HG02938 (cell line): ENCODE data around the gene DLG2.

ENCODE experiments used
- ATAC-seq: cut with Tn5 transposase; IDR thresholded peaks from one replicate; pipeline ENCODE4 v1.9.1; 2021; ENCODE audit warnings: mild to moderate bottlenecking, moderate library complexity; ENCODE audit not compliant: unreplicated experiment

DLG2 gene

DNA sequence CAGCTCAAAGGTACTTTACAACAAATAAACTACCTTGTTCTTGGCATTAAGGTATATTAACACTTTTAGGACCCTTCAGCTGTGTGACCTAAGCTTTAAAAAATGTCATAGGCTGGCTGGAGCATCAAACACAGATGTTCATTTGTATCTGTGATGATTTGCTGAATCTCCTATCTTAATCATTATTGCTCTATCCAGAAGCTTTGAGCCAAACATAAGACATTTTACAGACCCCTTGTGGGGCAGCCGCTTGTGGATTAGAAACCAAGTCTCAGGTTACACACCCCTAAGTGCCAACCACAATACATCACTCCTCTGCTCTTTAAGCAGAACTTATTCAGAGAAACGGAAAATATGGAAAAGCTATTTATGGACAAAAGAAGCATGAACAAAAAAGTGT is 1946.8 kb downstream of the DLG2 start:
- ATAC-seq: no peak

DNA sequence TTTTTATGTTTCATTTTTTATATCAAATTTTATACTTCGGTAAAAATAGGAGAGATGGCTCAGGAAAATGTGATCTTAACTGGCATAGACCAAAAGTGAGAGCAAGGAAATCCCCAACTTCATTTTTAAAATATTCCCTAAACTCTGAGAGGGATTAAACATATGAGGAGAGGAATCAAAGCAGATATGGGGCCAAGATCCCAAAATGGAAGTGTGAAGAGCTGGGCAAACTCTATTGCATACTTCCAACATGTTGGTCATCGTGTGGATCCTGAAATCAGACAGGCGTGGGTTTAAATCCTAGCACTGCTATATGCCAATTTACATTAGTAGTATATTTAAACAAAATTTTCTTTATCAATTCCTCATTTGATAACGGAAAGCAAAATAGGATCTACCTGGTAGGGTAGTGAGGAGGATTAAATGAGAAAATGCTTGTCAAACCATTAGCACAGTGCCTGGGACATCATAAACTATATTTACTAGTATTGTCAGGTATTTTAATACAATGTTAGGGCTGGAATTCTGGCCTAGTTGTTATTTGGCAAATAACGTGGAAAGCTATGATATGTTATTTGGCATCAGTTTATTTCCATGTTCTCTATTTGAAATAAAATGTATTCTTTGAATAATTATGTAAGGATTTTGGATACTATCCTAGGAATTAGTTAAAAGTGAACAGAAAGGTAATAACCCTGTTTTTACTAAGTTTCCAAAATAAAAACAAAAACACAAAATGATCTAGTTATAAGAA is 1948.1 kb downstream of the DLG2 start:
- ATAC-seq: no peak

DNA sequence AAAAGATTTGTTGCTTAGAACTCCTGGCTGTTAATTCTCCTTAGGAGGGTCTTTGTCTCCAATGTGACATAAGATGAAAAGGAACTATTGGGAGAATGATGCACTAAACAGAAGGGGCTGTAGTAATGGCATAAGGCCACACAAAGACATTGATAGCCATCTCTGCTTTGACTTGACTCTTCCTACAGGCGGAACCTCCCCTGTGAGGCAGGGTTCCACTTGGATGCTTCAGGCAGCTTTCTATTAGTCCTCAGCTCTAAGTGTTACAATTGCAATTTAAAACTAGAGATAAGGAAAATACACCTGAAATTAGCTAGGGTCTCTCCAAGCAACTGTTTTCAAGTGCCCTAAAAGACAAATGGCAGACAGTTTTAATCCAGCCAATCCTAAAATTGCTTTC is 1949.4 kb downstream of the DLG2 start:
- ATAC-seq: no peak

- ATAC-seq: no peak
Observed at GRCh38 chr11:83676056-83676601, 1951.0 kb downstream of the DLG2 start.

GRCh38 chr11:83674102-83674896 is 1952.8 kb downstream of the DLG2 start:
- ATAC-seq: no peak

DNA sequence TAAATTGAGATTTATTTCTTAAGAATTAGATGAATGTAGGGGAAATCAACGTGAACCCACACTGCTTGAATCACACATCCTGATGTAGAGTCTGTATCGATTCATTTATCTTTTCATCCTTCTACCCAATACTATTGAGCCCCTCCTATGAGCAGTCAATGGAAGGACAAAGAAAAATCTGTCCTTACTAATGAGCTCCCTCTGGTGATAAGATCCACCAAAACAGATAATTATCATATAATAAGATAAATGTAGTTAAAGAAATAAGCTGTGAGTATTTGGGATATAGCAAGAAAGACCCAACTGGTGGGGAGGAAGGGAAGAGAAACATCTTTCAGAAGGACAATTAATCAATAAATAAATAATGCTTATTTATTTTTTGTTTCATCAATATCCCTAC is 1955.9 kb downstream of the DLG2 start:
- ATAC-seq: no peak

GRCh38 chr11:83666149-83666548 is 1961.0 kb downstream of the DLG2 start:
- ATAC-seq: no peak

- no peak for ATAC-seq
Observed at GRCh38 chr11:83663988-83664387, 1963.2 kb downstream of the DLG2 start.

DNA sequence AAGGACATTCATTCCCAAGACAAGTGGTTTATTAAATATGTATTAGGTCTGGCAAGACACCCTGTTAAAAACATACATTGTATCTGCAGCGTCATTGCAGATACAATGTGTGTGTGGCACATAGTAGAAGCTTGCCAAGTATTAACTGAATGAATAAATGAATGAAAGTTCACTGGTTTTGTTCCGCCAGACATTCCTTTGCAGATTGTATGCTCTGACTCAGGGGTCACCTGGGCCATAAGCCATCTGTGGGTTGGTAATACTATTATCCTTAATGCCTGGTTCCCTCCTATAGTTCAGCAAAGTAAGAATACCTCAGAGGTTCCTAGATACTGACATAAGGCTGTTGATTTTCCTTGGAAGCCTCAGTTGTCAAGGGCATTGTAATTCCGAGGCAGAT is 1963.7 kb downstream of the DLG2 start:
- ATAC-seq: no peak

- ATAC-seq: no peak
Observed at GRCh38 chr11:83662494-83662893, 1964.7 kb downstream of the DLG2 start.

DNA sequence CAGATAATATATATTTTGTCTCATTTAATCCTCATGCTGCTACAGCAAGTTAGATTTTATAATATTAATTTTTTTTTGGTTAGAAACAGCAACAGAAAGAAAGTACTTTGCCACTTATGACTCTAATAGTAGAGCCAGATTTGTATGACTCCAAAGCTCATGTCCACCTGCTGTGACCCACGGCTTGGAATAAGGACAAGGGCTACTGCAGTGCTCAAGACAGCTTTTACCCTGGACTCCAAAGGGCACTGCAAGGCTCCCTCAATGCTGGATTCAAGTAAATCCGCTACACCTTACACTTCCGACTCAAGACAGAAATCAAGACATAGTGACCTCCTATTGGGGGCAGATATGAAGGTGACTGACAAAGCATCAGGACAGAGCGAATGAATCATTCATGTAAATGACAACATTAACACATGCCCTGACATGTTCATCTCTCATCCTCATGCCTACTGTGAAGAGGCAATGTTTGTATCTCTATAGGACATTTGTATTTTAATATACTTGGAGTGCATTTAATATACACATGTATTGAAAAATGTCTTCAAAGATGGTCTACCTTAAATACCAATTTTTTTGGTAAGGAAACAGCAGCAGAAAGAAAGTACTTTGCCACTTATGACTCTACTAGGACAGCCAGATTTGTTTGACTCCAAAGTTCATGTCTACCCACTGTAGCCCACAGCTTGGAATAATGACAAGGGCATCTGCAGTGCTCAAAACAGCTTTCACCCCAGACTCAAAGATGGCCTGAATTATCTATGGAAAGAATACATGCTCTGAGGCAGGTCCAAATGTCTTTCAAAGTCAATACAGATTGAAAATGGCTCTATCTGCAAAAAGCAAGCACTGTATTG is 1965.4 kb downstream of the DLG2 start:
- no peak for ATAC-seq

DNA sequence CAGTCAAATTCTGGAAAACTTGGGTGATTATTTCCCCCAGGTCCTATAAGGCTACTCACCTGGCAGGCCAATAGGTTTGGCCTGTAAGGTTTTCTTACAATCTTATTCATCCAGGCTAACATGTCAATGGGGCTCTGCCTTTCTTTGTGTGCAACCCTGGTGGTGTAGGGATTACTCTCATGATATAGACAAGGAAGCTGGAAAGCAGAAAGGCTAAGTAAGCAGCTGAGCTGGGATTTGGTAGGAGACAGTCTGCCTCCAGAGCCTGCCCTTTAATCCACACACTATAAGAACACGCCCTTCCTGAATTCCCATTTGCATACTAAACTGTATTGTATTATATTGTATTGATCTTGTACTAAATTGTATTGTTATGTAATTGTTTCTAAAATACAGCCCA is 1967.7 kb downstream of the DLG2 start:
- ATAC-seq: no peak

GRCh38 chr11:83656796-83657330 is 1970.3 kb downstream of the DLG2 start:
- no peak for ATAC-seq

GRCh38 chr11:83655976-83656375 is 1971.2 kb downstream of the DLG2 start:
- ATAC-seq: no peak

GRCh38 chr11:83649528-83649855 is 1977.7 kb downstream of the DLG2 start:
- no peak for ATAC-seq

GRCh38 chr11:83648610-83649527 is 1978.3 kb downstream of the DLG2 start:
- ATAC-seq: no peak

- ATAC-seq: no peak
Observed at GRCh38 chr11:83645561-83645960, 1981.6 kb downstream of the DLG2 start.

DNA sequence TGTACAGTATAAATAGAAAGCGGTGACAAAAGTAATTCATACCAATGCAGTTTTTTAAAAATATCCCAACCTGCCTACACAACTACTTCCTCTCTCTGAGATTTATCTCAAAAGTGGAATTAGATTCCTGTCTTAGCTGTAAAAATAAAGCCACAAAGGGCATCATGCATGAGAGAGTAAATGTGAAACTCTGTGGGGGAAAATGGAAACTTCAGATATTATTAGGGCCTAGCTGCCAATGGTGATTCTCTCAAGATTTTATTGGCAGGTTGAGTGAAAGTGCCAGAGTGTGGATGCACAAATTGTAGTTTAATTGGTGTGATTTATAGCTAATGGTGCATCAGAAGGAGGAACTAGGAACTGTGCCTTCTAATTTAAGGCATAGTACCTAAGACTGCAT is 1984.0 kb downstream of the DLG2 start:
- ATAC-seq: no peak

DNA sequence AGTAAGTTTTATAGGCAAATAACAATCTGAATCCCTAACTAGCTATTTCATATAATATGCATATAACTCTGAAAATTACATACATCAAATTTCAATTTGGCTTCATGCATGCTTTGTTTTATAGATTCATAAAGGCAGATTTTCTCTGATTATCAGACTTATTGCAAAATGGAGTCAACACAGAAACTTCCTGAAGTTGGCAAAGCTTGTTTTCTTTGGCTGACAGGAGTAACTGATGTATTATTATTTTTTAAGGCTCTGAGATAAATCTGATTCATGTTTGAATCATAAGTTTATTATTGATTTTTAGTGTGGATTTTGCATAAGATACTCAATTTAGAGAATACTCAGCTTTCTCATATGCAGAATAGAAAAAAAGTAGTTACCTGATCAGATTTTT is 1984.6 kb downstream of the DLG2 start:
- no peak for ATAC-seq

DNA sequence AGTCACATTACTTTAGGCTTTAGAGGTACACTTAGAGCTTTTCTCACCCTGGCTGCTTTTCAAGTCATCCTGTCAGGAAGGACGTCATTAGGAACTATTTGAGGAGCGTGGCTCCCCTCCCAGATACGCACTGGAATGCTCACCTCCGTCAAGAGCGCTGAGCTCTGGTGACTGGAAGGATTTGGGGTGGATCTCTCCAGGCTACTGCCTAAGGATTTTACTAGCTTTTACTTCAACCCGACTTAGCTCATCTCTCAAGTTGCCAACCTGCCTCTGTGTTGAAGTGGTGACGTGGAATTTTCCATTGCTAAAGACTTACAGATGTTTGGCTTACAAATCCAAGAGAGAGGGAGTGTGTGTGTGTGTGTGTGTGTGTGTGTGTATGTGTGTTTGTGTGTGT is 1985.6 kb downstream of the DLG2 start:
- no peak for ATAC-seq
